ENCODE data around the gene ASGR2. TPM values are rescaled to one million over a fixed set of nuclear protein-coding genes. Genes with fewer than 3 reads are reported as not detected.
"Not testable (repeated sequence)": the region's sequence is repeated elsewhere in the genome, so short reads cannot be mapped to it uniquely, and the experiment has no call there.

ASGR2 gene
- total and polyA plus RNA-seq, 8 donors, result 0.73 to 2.2 (median 1.4) TPM; not detected in 5

DNA sequence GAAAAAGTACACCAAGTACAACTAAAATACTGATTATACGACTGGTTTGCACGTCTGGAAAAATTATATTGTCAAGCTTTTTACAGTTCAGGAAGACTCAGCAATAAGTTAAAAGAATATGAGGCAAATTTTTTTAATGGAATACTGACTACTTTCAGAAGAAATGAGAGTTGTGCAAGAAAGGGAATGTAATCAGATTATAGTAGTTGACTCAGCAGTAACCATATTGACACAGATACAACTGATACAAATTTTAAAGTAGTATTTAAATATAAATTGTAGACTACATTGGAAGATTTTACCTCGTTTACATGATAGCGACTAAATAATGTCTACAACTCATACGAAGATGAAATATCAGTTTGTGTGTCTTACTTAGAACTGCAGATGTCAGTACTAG, 16.7 kb downstream of the ASGR2 start:
- H3K4me1 ChIP-seq, result no peaks in the 10 kb centered on the region
- H3K4me3 ChIP-seq, result no peak overlapping the region
- H3K27ac ChIP-seq, result no peak overlapping the region
- no peak for DNase-seq
- H3K27me3 ChIP-seq, result peaks cover 3 to 59% (median 3%) of the 10 kb centered on the region in 3 donors
- WGBS, 5 donors, result 44 to 70% (median 53%) methylated on average over 5 of the region's 5 CpGs
- TF ChIP-seq POLR2AphosphoS5 (IDR thresholded peaks at IDR 0.05) (no peak), POLR2A (IDR thresholded peaks at IDR 0.05) (no peak), EP300 (IDR thresholded peaks at IDR 0.05) (no peak)
- TF ChIP-seq, protein P1, sequence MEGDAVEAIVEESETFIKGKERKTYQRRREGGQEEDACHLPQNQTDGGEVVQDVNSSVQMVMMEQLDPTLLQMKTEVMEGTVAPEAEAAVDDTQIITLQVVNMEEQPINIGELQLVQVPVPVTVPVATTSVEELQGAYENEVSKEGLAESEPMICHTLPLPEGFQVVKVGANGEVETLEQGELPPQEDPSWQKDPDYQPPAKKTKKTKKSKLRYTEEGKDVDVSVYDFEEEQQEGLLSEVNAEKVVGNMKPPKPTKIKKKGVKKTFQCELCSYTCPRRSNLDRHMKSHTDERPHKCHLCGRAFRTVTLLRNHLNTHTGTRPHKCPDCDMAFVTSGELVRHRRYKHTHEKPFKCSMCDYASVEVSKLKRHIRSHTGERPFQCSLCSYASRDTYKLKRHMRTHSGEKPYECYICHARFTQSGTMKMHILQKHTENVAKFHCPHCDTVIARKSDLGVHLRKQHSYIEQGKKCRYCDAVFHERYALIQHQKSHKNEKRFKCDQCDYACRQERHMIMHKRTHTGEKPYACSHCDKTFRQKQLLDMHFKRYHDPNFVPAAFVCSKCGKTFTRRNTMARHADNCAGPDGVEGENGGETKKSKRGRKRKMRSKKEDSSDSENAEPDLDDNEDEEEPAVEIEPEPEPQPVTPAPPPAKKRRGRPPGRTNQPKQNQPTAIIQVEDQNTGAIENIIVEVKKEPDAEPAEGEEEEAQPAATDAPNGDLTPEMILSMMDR (IDR thresholded peaks at IDR 0.05), result no peak
- H3K36me3 ChIP-seq, result no peaks in the 10 kb centered on the region
- intact Hi-C loops (cut with DNase I; ENCODE audit: low total_unique reads), result no loop called here
- no peaks in the 10 kb centered on the region for H3K9me3 ChIP-seq

DNA sequence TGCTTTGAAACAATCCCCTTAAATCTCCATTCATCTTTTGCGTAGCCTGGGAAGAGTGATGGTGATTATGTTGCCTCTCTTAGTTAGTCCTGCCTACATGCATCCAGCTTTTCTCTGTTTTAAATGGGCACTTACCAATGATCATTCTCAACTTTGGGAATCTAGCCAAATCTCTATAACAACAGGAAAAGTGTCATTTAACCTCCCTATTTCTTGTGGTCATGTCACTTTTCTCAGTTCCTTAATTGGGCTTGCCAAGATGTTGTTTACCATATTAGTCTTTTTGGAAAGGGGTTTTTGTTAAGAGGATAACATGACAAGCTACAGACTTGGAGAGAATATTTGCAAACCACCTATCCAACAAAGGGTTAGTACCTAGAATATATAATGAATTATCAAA, 19.0 kb downstream of the ASGR2 start:
- Histone ChIP-seq H3K36me3 (no peaks in the 10 kb centered on the region), H3K27ac (no peak overlapping the region), H3K9me3 (no peaks in the 10 kb centered on the region), H3K4me3 (no peak overlapping the region), H3K27me3 (peaks cover 0 to 43% (median 0%) of the 10 kb centered on the region in 3 donors), H3K4me1 (no peaks in the 10 kb centered on the region)
- 82 to 90% (median 86%) methylated on average over 1 of the region's 1 CpG for WGBS, 5 donors
- DNase-seq, result no peak
- intact Hi-C loops (cut with DNase I; ENCODE audit: low total_unique reads), result no loop called here
- TF ChIP-seq POLR2A (IDR thresholded peaks at IDR 0.05) (no peak), POLR2AphosphoS5 (IDR thresholded peaks at IDR 0.05) (no peak), EP300 (IDR thresholded peaks at IDR 0.05) (no peak)
- TF ChIP-seq, protein P1 (IDR thresholded peaks at IDR 0.05), result no peak

DNA sequence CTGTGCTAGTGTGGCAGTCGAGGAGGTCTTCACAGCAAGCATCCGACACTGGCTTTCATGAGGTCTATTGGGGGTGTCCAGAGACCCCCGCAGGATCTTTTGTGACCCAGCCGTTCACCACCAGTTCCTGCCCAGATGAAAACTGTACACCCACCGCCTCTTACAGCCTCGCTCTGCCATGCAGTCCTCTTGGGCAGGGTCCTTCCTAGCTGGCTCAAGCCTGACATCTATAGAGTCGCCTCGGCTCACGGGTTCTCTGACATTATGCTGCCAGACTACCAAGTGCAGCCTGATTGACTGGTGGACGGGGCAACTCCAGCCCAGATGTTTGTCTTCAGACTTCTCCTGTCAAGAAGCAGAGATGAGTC, 20.0 kb downstream of the ASGR2 start:
- H3K4me3 ChIP-seq, result no peak overlapping the region
- H3K27me3 ChIP-seq, result peaks cover 0 to 36% (median 0%) of the 10 kb centered on the region in 3 donors
- intact Hi-C loops (cut with DNase I; ENCODE audit: low total_unique reads), result no loop called here
- peaks cover 0 to 2% (median 0%) of the 10 kb centered on the region in 4 donors for H3K9me3 ChIP-seq
- H3K36me3 ChIP-seq, result no peaks in the 10 kb centered on the region
- WGBS, 5 donors, result 72 to 85% (median 80%) methylated on average over 9 to 10 of the region's 10 CpGs
- no peak for TF ChIP-seq POLR2A (IDR thresholded peaks at IDR 0.05)
- TF ChIP-seq, protein P1 (IDR thresholded peaks at IDR 0.05), result no peak
- no peak for TF ChIP-seq EP300 (IDR thresholded peaks at IDR 0.05)
- TF ChIP-seq POLR2AphosphoS5 (IDR thresholded peaks at IDR 0.05), result no peak
- H3K4me1 ChIP-seq, result no peaks in the 10 kb centered on the region
- no peak overlapping the region for H3K27ac ChIP-seq
- DNase-seq, result no peak

DNA sequence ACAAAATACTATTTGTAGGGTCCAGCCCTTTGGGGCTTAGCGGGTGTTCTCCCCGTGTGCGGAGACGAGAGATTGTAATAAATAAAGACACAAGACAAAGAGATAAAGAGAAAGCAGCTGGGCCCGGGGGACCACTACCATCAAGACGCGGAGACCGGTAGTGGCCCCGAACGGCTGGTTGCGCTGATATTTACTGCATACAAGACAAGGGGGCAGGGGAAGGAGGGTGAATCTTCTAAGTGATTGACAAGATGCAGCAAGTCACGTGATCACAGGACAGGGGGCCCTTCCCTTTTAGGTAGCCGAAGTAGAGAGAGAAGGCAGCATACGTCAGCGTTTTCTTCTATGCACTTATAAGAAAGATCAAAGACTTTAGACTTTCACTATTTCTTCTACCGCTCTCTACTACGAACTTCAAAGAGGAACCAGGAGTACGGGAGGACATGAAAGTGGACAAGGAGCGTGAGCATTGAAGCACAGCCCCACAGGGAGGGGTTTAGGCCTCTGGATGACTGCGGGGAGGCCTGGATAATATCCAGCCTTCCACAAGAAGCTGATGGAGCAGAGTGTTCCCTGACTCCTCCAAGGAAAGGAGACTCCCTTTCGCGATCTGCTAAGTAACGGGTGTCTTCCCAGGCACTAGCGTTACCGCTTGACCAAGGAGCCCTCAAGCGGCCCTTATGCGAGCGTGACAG, 23.2 kb downstream of the ASGR2 start:
- 71 to 78% (median 74%) methylated on average over 20 to 25 of the region's 28 CpGs for WGBS, 5 donors
- H3K4me3 ChIP-seq; DNase-seq; intact Hi-C loops (cut with DNase I; ENCODE audit: low total_unique reads); H3K36me3 ChIP-seq; H3K9me3 ChIP-seq; H3K4me1 ChIP-seq; H3K27ac ChIP-seq: not testable (repeated sequence)
- H3K27me3 ChIP-seq, result peaks cover 0 to 38% (median 0%) of the 10 kb centered on the region in 3 donors

DNA sequence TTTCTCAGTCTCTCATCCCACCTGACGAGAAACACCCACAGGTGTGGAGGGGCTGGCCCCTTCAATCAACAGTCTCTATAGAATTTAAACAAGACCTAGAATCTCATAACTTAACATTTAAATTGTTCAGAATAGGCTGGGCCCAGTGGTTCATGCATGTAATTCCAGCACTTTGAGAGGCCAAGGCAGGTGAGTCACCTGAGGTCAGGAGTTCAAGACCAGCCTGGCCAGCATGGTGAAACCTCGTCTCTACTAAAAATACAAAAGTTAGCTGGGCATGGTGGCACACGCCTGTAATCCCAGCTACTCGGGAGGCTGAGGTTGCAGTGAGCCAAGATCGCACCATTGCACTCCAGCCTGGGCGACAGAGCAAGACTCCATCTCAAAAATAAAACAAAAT, 25.1 kb downstream of the ASGR2 start:
- H3K4me1 ChIP-seq; H3K4me3 ChIP-seq; intact Hi-C loops (cut with DNase I; ENCODE audit: low total_unique reads); H3K27ac ChIP-seq; H3K36me3 ChIP-seq; DNase-seq; H3K9me3 ChIP-seq: not testable (repeated sequence)
- peaks cover 0 to 34% (median 0%) of the 10 kb centered on the region in 3 donors for H3K27me3 ChIP-seq
- 90 to 94% (median 91%) methylated on average over 6 of the region's 6 CpGs for WGBS, 5 donors

DNA sequence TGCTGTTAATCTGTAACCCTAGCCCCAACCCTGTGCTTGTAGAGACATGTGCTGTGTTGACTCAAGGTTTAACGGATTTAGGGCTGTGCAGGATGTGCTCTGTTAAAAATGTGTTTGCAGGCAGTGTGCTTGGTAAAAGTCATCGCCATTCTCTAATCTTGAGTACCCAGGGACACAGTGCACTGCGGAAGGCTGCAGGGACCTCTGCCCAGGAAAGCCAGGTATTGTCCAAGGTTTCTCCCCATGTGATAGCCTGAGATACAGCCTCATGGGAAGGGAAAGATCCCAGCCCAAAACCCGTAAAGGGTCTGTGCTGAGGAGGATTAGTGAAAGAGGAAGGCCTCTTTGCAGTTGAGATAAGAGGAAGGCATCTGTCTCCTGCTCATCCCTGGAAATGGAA, 26.2 kb downstream of the ASGR2 start:
- H3K4me3 ChIP-seq; H3K9me3 ChIP-seq; DNase-seq; intact Hi-C loops (cut with DNase I; ENCODE audit: low total_unique reads); H3K27ac ChIP-seq; H3K36me3 ChIP-seq; H3K4me1 ChIP-seq: not testable (repeated sequence)
- H3K27me3 ChIP-seq, result peaks cover 0 to 25% (median 0%) of the 10 kb centered on the region in 3 donors
- 29 to 60% (median 40%) methylated on average over 4 of the region's 4 CpGs for WGBS, 5 donors

Data from stomach (tissue), 9 donors.